Erythroblast (primary cell): Measurements from ENCODE around the gene SLC16A2.

Experiments
- GATA1 ChIP-seq: IDR thresholded peaks from 2 replicates; pipeline ENCODE4 v1.6.1; 2011; ENCODE audit warnings: low read depth, mild to moderate bottlenecking, control low read depth, low read length, moderate library complexity
- POLR2A ChIP-seq: IDR thresholded peaks from 2 replicates; pipeline ENCODE4 v1.6.1; 2011; ENCODE audit warnings: mild to moderate bottlenecking, low read length

GRCh38 chrX:74431797-74432196, 10.5 kb downstream of the SLC16A2 start:
- TF ChIP-seq POLR2A (no peak), GATA1 (no peak)
